Ovary (tissue), 9 donors: ENCODE data around the gene MIB1. TPM values are rescaled to one million over a fixed set of nuclear protein-coding genes. Genes with fewer than 3 reads are reported as not detected.

Experiments used
- DNase-seq, 5 donors: peaks; one replicate each; pipeline ENCODE4 v3.0.0-alpha.2; 2019 to 2020
- H3K27ac ChIP-seq, 2 donors: fragments of 200-600 bp; one replicate each; pipeline versions ENCODE4 v1.5.1 to v1.8.0; 2019 to 2022
- H3K27me3 ChIP-seq: fragments of 200-600 bp; one replicate; pipeline ENCODE4 v1.8.0; 2022
- H3K36me3 ChIP-seq: fragments of 200-600 bp; sonication (generic); one replicate; pipeline ENCODE4 v1.5.1; 2019
- H3K4me1 ChIP-seq: one replicate; pipeline ENCODE4 v1.8.1; 2013; ENCODE audit warnings: mild to moderate bottlenecking, moderate library complexity; ENCODE audit not compliant: insufficient read depth
- H3K4me3 ChIP-seq: fragments of 200-600 bp; sonication (generic); one replicate; pipeline ENCODE4 v1.5.1; 2017
- H3K9me3 ChIP-seq, 2 donors: fragments of 200-600 bp in 1 of 2; sonication (generic) in 1 of 2; one replicate each; pipeline versions ENCODE4 v1.5.1 to v1.8.1; 2013 to 2019; ENCODE audit warnings: mild to moderate bottlenecking in 1 of 2, moderate library complexity in 1 of 2
- CTCF ChIP-seq, 3 donors: fragments of 450-650 bp in 2 of 3; fragments of 200-600 bp in 1 of 3; IDR thresholded peaks; one replicate each; pipeline versions ENCODE4 v1.5.1 to v1.8.0; 2016 to 2022; ENCODE audit warnings: antibody characterized with exemption in 3 of 3, mild to moderate bottlenecking in 1 of 3
- EP300 ChIP-seq: sonication (generic); formaldehyde crosslinking; IDR thresholded peaks from one replicate; pipeline ENCODE4 v1.6.1; 2017; ENCODE audit warnings: antibody characterized with exemption
- POLR2A ChIP-seq: fragments of 450-650 bp; IDR thresholded peaks from one replicate; pipeline ENCODE4 v1.6.1; 2017; ENCODE audit warnings: antibody characterized with exemption, mild to moderate bottlenecking, moderate library complexity
- WGBS, 3 donors: extraction: QIAGEN DNeasy Blood & Tissue Kit in 1 of 3; methylation state at CpG; one replicate each; pipeline versions ENCODE4 v1.1.5 to v1.1.7; 2013 to 2017; 5-methylcytosine and 5-hydroxymethylcytosine counted together
- intact Hi-C, 4 donors: fragments of 100-400 bp; cut with DNase I; formaldehyde crosslinking; loops; one replicate each; pipeline versions ENCODE4 v1.11.0 to v1.15.1; 2022 to 2023
- polyA plus RNA-seq, 2 donors: library from polyadenylated mRNA; stranded (reverse); fragments of 200-250 nt in 1 of 2; fragments of 350-450 nt in 1 of 2; fragmentation: Illumina TruSeq in 1 of 2; extraction: RNeasy Lipid Tissue Mini Kit (QIAGEN cat#74804) in 1 of 2; gene quantifications; one replicate each; pipeline ENCODE4 v1.2.3, GENCODE V29; 2013 to 2014
- total RNA-seq, 7 donors: library from RNA; depleted of rRNA in 2 of 7; stranded (reverse); fragments of >200 nt in 2 of 7; fragmentation: NEBNext Ultra II Directional in 3 of 7; extraction: Animal tissue kit (Norgen Biotek cat#: 25700) in 3 of 7; gene quantifications; one replicate each; pipeline versions ENCODE4 v1.1.0 to v1.2.4, GENCODE V29; 2016 to 2023
- donor health status: DM: no; HTN: no; CAD: no; lungs with moderate emphysema.
- donor health status: DM: no; HTN: no; CAD: no.
- donor health status: Bipolar disorder and iron deficiency.
- donor health status: DM: yes; HTN: yes; CAD: no.
- donor health status: DM: no; HTN: no; CAD: no.
- donor health status: DM: yes; HTN: yes; CAD: no.

Gene MIB1
- total and polyA plus RNA-seq, 9 donors, result 10.3 to 54.8 (median 41.3) TPM

- no peaks in the 10 kb centered on the region for H3K27me3 ChIP-seq
- H3K4me1 ChIP-seq, result no peaks in the 10 kb centered on the region
- DNase-seq, result no peak
- no peaks in the 10 kb centered on the region for H3K36me3 ChIP-seq
- WGBS, 3 donors, result 36 to 47% (median 43%) methylated on average over 3 of the region's 3 CpGs
- no peak overlapping the region for H3K4me3 ChIP-seq
- no peak overlapping the region for H3K27ac ChIP-seq
- intact Hi-C loops, result loop anchor here in 1 of 4 donors (5.0 kb wide), 1 partner anchor 669 kb away; no protein-coding TSS in a partner anchor
- no peaks in the 10 kb centered on the region for H3K9me3 ChIP-seq
- no peak for TF ChIP-seq EP300
- TF ChIP-seq POLR2A, result no peak
- TF ChIP-seq CTCF (IDR thresholded peaks at IDR 0.05), result no peak
These were observed 112.4 kb downstream of the MIB1 start for GRCh38 chr18:21853016-21853415.

- TF ChIP-seq CTCF (IDR thresholded peaks at IDR 0.05) (no peak), EP300 (no peak), POLR2A (no peak)
- Histone ChIP-seq H3K9me3 (no peaks in the 10 kb centered on the region), H3K4me3 (no peak overlapping the region), H3K36me3 (no peaks in the 10 kb centered on the region), H3K27ac (no peak overlapping the region), H3K27me3 (no peaks in the 10 kb centered on the region), H3K4me1 (no peaks in the 10 kb centered on the region)
- DNase-seq, result no peak
- intact Hi-C loops, result loop anchor here in 1 of 4 donors (5.0 kb wide), 1 partner anchor 668 kb away; no protein-coding TSS in a partner anchor
- 64 to 80% (median 75%) methylated on average over 6 of the region's 6 CpGs for WGBS, 3 donors
These were observed 113.4 kb downstream of the MIB1 start for GRCh38 chr18:21853775-21854552.

- H3K9me3 ChIP-seq, result no peaks in the 10 kb centered on the region
- no peak for DNase-seq
- TF ChIP-seq POLR2A (no peak), CTCF (IDR thresholded peaks at IDR 0.05) (no peak), EP300 (no peak)
- no peak overlapping the region for H3K4me3 ChIP-seq
- no peak overlapping the region for H3K27ac ChIP-seq
- H3K36me3 ChIP-seq, result no peaks in the 10 kb centered on the region
- H3K27me3 ChIP-seq, result no peaks in the 10 kb centered on the region
- intact Hi-C loops, result no loop called here
- WGBS, 3 donors, result 94 to 97% (median 95%) methylated on average over 3 of the region's 3 CpGs
- no peaks in the 10 kb centered on the region for H3K4me1 ChIP-seq
These were observed 114.8 kb downstream of the MIB1 start for GRCh38 chr18:21855432-21855831.

- TF ChIP-seq EP300, result no peak
- no peak for TF ChIP-seq CTCF (IDR thresholded peaks at IDR 0.05)
- Histone ChIP-seq H3K4me1 (no peaks in the 10 kb centered on the region), H3K27me3 (no peaks in the 10 kb centered on the region), H3K36me3 (no peaks in the 10 kb centered on the region), H3K9me3 (no peaks in the 10 kb centered on the region), H3K4me3 (no peak overlapping the region), H3K27ac (no peak overlapping the region)
- intact Hi-C loops, result no loop called here
- no peak for DNase-seq
- WGBS, 3 donors, result 81 to 84% (median 83%) methylated on average over 3 of the region's 3 CpGs
These were observed 117.3 kb downstream of the MIB1 start for GRCh38 chr18:21857871-21858270.
